CD4-positive, alpha-beta T cell treated with Interleukin-4 for 4 hours (primary cell): ENCODE measurements around the gene TNS2.
"Not testable (repeated sequence)": the region's sequence is repeated elsewhere in the genome, so short reads cannot be mapped to it uniquely, and the experiment has no call there.

Source experiments
- DNase-seq: peaks from one replicate; pipeline ENCODE4 v3.0.0-alpha.2; 2020

TNS2 gene, protein sequence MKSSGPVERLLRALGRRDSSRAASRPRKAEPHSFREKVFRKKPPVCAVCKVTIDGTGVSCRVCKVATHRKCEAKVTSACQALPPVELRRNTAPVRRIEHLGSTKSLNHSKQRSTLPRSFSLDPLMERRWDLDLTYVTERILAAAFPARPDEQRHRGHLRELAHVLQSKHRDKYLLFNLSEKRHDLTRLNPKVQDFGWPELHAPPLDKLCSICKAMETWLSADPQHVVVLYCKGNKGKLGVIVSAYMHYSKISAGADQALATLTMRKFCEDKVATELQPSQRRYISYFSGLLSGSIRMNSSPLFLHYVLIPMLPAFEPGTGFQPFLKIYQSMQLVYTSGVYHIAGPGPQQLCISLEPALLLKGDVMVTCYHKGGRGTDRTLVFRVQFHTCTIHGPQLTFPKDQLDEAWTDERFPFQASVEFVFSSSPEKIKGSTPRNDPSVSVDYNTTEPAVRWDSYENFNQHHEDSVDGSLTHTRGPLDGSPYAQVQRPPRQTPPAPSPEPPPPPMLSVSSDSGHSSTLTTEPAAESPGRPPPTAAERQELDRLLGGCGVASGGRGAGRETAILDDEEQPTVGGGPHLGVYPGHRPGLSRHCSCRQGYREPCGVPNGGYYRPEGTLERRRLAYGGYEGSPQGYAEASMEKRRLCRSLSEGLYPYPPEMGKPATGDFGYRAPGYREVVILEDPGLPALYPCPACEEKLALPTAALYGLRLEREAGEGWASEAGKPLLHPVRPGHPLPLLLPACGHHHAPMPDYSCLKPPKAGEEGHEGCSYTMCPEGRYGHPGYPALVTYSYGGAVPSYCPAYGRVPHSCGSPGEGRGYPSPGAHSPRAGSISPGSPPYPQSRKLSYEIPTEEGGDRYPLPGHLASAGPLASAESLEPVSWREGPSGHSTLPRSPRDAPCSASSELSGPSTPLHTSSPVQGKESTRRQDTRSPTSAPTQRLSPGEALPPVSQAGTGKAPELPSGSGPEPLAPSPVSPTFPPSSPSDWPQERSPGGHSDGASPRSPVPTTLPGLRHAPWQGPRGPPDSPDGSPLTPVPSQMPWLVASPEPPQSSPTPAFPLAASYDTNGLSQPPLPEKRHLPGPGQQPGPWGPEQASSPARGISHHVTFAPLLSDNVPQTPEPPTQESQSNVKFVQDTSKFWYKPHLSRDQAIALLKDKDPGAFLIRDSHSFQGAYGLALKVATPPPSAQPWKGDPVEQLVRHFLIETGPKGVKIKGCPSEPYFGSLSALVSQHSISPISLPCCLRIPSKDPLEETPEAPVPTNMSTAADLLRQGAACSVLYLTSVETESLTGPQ (N-terminal part only)

DNA sequence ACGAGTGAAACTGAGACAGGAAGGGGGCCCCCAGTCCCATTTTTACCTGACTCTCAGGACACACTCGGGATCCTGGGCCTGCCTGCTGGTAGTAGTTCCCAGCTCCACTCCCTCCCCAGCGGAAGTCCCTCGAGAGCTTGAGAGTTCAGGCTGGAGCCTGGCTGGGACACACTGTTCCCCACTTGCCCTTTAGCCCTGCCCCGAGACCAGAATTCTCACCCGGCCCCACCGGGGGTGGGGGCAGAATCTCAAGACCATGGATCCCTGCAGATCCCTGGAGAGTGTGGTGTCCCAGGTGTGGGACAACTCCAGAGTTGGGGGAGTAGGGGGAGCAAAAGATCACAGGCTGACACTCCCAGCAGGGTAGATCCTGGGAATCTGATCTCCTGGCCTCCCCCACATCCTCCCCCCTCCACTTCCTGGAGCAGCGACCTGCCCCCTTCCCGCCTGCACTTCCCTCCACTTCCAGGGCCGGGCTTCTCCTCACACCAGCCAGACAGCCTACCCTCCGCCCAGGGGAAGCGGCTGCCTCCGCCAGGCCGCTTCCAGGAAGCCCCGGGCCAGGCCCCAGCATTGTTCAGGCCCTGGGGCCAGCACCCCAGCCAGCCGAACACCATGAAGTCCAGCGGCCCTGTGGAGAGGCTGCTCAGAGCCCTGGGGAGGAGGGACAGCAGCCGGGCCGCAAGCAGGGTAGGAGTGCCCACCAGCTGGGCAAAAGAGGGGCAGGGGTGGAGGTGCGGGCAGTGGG lies at the start of gene TNS2:
TSS of gene TNS2 (plus strand) at position 495 of the 748 bp plus-strand sequence. CDS start at position 616, 121 bp downstream.
- no peak for DNase-seq

- no peak for DNase-seq
These were observed 45.7 kb upstream of the TNS2 start for GRCh38 chr12:53004178-53004577.

- no peak for DNase-seq
These were observed 45.3 kb upstream of the TNS2 start for GRCh38 chr12:53004582-53004981.

DNA sequence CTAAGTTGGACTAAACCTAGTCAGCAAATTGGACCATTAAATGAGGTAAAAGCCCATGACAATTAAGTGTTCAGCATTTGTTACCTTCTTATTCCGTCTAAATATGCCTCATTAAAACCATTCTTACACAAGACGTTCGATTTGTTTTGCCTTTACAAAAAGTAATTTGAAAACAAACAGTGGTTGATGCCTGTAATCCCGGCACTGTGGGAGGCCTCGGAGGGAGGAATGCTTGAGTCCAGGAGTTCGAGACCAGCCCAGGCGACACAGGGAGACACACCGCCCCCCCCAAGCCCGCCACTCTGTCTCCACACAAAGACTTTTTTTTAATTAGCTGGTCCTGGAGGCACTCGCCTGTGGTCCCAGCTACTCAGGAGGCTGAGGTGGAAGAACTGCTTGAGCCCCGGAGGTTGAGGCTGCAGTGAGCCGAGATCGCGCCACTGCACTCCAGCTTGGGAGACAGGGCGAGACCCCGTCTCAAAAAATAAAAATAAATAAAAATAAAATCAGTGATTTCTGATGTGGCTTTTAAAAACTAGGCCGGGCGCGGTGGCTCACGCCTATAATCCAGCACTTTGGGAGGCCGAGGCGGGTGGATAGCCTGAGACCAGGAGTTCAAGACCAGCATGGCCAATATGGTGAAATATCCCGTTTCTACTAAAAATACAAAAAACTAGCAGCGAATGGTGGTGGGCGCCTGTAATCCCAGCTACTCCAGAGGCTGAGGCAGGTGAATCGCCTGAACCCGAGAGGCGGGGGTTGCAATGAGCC lies 44.5 kb upstream of the TNS2 start:
- DNase-seq, result no peak

DNA sequence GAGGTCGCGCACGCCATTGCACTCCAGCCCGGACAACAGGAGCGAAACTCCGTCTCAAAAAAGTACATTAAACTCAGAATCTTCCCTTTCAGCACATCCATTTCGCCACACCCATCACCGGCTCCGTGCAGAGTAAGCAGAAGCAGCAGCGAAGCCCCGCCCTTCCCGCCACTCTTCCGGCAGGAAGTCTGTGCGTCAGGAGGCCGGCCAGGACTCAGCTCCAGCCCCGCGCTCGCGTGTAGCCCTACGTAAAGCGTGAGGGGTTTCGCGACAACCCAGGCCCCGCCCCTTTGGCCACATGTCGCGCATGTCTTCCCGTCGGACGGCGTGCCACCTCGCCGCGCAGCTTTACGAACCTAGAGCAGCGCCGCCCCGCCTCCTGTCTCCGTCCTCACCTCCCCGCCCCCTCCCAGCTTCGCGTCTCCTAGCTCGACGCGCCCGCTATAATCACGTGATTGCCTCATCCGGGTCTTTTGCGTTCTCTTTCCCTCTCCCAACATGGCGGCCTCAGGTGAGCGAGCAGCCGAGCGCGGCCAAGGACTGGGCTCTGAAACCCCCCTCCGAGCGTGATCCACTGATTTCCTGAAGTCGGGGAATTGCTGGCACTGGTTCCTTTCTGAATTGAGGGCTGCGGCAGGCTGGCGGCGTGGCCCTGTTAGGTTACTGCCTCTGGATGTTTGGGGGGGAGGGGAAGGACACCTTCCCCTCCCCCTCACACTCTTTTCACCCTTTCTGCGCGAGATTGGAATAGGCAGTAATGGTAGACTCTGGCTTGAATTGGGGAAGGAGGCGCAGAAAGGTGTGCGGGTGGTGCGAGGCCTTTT lies 43.7 kb upstream of the TNS2 start, which contains the start of gene EIF4B:
TSS of gene EIF4B (plus strand) at position 471 of the 824 bp plus-strand sequence. CDS start at position 499, 28 bp downstream.
- peak; percentile 100 for DNase-seq

DNA sequence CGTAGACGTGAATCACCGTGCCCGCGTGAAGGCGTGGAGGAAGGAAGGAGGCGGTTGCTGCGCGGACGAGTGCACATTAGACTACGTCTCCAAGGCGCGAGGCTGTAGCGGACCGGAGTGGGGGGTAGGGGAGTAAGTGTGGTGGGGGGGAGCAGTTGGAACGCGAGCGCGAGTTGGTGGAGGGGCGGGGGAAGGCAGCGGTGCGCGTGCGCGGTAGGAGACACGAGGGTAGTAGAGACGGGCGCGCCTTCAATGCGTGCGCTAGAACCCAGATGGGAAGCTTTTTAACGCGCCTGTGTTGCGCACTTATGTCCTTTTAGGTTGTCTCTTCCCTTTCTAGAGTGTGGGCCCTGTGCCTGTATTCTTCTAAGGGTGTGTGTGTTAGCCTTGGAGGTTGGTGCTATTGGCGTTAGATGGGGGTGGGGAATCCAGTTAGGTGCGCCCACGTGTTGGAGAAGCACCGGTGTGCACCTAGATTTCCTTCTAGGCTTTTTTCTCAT lies 43.0 kb upstream of the TNS2 start:
- DNase-seq, result peak; percentile 67

GRCh38 chr12:53007343-53007742 lies 42.5 kb upstream of the TNS2 start:
- no peak for DNase-seq

DNA sequence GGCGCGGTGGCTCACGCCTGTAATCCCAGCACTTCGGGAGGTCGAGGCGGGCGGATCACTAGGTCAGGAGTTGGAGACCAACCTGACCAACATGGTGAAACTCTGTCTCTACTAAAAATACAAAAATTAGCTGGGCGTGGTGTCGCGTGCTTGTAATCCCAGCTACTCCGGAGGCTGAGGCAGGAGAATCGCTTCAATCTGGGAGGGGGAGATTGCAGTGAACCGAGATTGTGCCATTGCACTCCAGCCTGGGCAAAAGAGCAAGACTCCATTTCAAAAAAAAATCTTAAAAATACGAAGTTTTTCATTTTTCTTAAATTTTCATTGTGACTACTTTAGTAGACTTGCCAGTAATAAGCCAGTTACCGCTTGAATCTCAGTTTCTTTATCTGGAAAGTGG lies 41.1 kb upstream of the TNS2 start:
- not testable (repeated sequence) for DNase-seq

DNA sequence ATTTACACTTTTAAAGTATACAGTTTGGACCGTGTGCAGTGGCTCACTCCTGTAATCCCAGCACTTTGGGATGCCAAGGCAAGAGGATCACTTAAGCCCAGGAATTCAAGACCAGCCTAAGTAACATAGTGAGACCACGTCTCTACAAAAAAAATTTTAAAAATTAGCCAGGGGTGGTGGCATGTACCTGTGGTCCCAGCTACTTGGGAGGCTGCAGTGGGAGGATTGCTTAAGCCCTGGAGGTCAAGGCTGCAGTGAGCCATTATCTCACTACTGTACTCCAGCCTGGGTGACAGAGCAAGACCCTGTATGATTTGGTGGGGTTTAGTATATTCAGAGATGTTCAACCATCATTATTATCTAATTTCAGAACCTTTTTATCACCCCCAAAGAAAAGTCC lies 38.9 kb upstream of the TNS2 start:
- no peak for DNase-seq

- no peak for DNase-seq
These were observed 38.0 kb upstream of the TNS2 start for GRCh38 chr12:53011889-53012288.

GRCh38 chr12:53012928-53013327 lies 36.9 kb upstream of the TNS2 start:
- no peak for DNase-seq

GRCh38 chr12:53014709-53015108 lies 35.2 kb upstream of the TNS2 start:
- no peak for DNase-seq

- no peak for DNase-seq
These were observed 24.6 kb upstream of the TNS2 start for GRCh38 chr12:53025250-53025649.

DNA sequence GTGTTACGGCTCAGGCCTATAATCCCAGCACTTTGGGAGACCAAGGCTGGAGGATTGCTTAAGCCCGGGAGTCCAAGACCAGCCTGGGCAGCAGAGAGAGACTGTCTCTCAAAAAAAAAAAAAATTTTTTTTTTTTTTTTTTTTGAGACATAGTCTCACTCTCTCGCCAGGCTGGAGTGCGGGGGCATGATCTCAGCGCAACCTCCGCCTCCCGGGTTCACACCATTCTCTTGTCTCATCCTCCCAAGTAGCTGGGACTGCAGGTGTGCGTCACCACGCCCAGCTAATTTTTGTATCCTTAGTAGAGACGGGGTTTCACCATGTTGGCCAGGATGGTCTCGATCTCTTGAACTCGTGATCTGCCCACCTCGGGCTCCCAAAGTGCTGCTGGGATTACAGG lies 22.9 kb upstream of the TNS2 start:
- not testable (repeated sequence) for DNase-seq

DNA sequence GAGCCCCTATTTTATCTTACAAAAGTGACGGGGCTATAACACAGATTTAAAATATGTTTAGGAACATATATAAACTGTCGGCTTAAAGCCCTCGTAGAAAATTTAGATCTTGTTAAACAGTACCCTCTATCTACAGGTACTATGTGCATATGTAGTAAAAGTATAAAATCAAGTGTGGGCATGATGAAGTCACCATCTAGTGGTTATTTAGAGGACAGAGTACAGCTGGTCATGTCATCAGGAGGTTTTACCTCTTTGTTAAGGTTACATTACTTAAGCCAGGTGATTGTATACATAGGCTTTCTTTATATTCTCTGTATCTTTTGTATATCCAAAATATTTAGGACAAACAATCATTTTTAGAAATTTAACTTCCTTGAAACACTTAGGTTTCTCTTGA lies 18.2 kb upstream of the TNS2 start:
- no peak for DNase-seq

DNA sequence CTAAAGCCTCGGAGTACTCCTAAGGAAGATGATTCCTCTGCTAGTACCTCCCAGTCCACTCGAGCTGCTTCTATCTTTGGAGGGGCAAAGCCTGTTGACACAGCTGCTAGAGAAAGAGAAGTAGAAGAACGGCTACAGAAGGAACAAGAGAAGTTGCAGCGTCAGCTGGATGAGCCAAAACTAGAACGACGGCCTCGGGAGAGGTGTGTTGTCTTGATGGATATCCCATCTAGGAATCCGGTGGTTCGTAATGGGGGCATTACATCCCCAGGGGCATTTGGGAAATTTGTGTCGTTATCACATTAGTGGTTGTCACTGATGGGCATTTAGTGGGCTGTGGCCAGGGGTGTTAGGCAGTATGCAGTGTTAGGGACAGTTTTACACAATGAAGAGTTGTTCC lies 16.0 kb upstream of the TNS2 start:
- DNase-seq, result not testable (repeated sequence)

- DNase-seq, result no peak
These were observed 15.4 kb upstream of the TNS2 start for GRCh38 chr12:53034459-53034858.

DNA sequence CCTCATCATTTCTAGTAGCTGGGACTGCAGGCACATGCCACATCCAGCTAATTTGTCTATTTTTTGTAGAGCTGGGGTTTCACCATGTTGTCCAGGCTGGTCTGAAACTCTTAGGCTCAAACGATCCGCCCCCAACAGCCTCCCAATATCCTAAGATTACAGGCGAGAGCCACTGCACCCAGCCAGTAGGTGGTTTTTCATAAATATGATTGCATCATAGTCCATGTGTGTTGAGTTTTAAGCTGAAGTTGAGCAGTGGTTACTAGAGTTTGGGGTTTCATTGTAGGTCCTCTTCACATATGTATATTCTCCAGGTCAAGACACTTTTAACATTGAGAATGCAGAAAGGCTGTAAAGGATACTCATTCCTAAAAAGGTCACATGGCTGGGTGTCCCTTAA lies 13.1 kb upstream of the TNS2 start:
- no peak for DNase-seq

DNA sequence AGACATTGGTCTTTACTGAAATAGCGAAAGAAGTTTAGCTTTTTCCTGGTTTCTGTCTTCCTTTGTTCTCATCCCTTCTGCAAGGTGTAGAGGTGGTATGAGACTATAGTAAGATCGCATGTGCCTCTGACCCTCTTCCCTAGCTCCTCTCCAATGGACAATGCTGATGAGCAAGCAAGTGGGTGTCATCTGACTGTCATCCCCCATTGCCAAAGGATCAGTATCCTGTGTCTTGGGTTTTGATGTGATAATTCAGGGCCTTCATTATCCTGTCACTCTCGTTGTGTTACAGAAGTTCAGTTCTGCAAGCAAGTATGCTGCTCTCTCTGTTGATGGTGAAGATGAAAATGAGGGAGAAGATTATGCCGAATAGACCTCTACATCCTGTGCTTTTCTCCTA lies 10.0 kb upstream of the TNS2 start:
- no peak for DNase-seq
